Uterus (tissue), 4 donors: ENCODE data around the gene EEFSEC. TPM values are rescaled to one million over a fixed set of nuclear protein-coding genes. Genes with fewer than 3 reads are reported as not detected.

Experiments
- DNase-seq, 2 donors: peaks; one replicate each; pipeline ENCODE4 v3.0.0-alpha.2; 2019 to 2020
- H3K27ac ChIP-seq, 2 donors: fragments of 200-600 bp; sonication (generic); 1 replicate in 1 of 2; 2 replicates in 1 of 2; pipeline ENCODE4 v1.5.1; 2016 to 2018
- H3K27me3 ChIP-seq, 2 donors: fragments of 200-600 bp; sonication (generic); one replicate each; pipeline ENCODE4 v1.5.1; 2018 to 2019; ENCODE audit warnings: control low read depth in 1 of 2
- H3K36me3 ChIP-seq, 2 donors: fragments of 200-600 bp; sonication (generic); one replicate each; pipeline ENCODE4 v1.5.1; 2019; ENCODE audit warnings: control low read depth in 1 of 2
- H3K4me1 ChIP-seq, 2 donors: fragments of 200-600 bp; sonication (generic); one replicate each; pipeline ENCODE4 v1.5.1; 2018 to 2019; ENCODE audit warnings: control low read depth in 1 of 2
- H3K4me3 ChIP-seq, 2 donors: fragments of 200-600 bp; sonication (generic); 1 replicate in 1 of 2; 2 replicates in 1 of 2; pipeline ENCODE4 v1.5.1; 2018 to 2019; ENCODE audit warnings: mild to moderate bottlenecking in 1 of 2
- H3K9me3 ChIP-seq, 2 donors: fragments of 200-600 bp; sonication (generic); one replicate each; pipeline ENCODE4 v1.5.1; 2019; ENCODE audit warnings: control low read depth in 1 of 2
- CTCF ChIP-seq, 4 experiments: fragments of 200-600 bp in 2 of 4; fragments of 450-650 bp in 2 of 4; sonication (generic) in 2 of 4; IDR thresholded peaks; one replicate each; pipeline ENCODE4 v1.5.1; 2016 to 2019; ENCODE audit warnings: antibody characterized with exemption in 4 of 4, mild to moderate bottlenecking in 2 of 4, moderate library complexity in 1 of 4
- POLR2A ChIP-seq, 2 donors: fragments of 450-650 bp; IDR thresholded peaks; one replicate each; pipeline ENCODE4 v1.6.1; 2016; ENCODE audit warnings: antibody characterized with exemption in 2 of 2, mild to moderate bottlenecking in 1 of 2, moderate library complexity in 1 of 2
- intact Hi-C: fragments of 100-400 bp; cut with DNase I; formaldehyde crosslinking; loops from one replicate; pipeline ENCODE4 v1.15.1; 2023; ENCODE audit warnings: low total_unique reads
- total RNA-seq, 4 donors: library from RNA; depleted of rRNA in 3 of 4; stranded (reverse); fragments of >200 nt in 3 of 4; gene quantifications; one replicate each; pipeline versions ENCODE4 v1.1.0 to v1.2.4, GENCODE V29; 2014 to 2023
- donor health status: DM: yes; HTN: yes; CAD: no.

The EEFSEC gene
- total RNA-seq, 4 donors from 2014 or later, result 2.9 to 20.0 (median 12.5) TPM

GRCh38 chr3:128263118-128263517, 109.8 kb downstream of the EEFSEC start:
- DNase-seq, result no peak
- no peak overlapping the region for H3K4me3 ChIP-seq
- H3K36me3 ChIP-seq, result no peaks in the 10 kb centered on the region
- peaks cover 0 to 5% of the 10 kb centered on the region in 2 donors for H3K4me1 ChIP-seq
- H3K9me3 ChIP-seq, result peaks cover 0 to 16% of the 10 kb centered on the region in 2 donors
- no peak for TF ChIP-seq POLR2A (IDR thresholded peaks at IDR 0.05)
- TF ChIP-seq CTCF (IDR thresholded peaks at IDR 0.05), result no peak
- peak overlapping the region; percentile 64 to 73 for H3K27ac ChIP-seq
- H3K27me3 ChIP-seq, result no peaks in the 10 kb centered on the region
- intact Hi-C loops, result no loop called here

- Histone ChIP-seq H3K27me3 (no peaks in the 10 kb centered on the region), H3K4me3 (no peak overlapping the region), H3K4me1 (peaks cover 0 to 5% of the 10 kb centered on the region in 2 donors), H3K36me3 (no peaks in the 10 kb centered on the region), H3K27ac (peak overlapping the region; percentile 64 to 73), H3K9me3 (peaks cover 0 to 16% of the 10 kb centered on the region in 2 donors)
- intact Hi-C loops, result no loop called here
- peak in 1 of 2 donors; percentile 62 for DNase-seq
- TF ChIP-seq CTCF (IDR thresholded peaks at IDR 0.05) (no peak), POLR2A (IDR thresholded peaks at IDR 0.05) (no peak)
These were observed 110.7 kb downstream of the EEFSEC start for GRCh38 chr3:128263946-128264345.

GRCh38 chr3:128266453-128266852, 113.2 kb downstream of the EEFSEC start:
- no peaks in the 10 kb centered on the region for H3K27me3 ChIP-seq
- H3K36me3 ChIP-seq, result no peaks in the 10 kb centered on the region
- intact Hi-C loops, result no loop called here
- DNase-seq, result no peak
- TF ChIP-seq POLR2A (IDR thresholded peaks at IDR 0.05) (no peak), CTCF (IDR thresholded peaks at IDR 0.05) (no peak)
- no peak overlapping the region for H3K27ac ChIP-seq
- no peaks in the 10 kb centered on the region for H3K9me3 ChIP-seq
- peaks cover 0 to 5% of the 10 kb centered on the region in 2 donors for H3K4me1 ChIP-seq
- H3K4me3 ChIP-seq, result no peak overlapping the region

- H3K4me1 ChIP-seq, result peaks cover 0 to 5% of the 10 kb centered on the region in 2 donors
- TF ChIP-seq POLR2A (IDR thresholded peaks at IDR 0.05) (no peak), CTCF (IDR thresholded peaks at IDR 0.05) (no peak)
- no peak for DNase-seq
- no peak overlapping the region for H3K27ac ChIP-seq
- no peaks in the 10 kb centered on the region for H3K36me3 ChIP-seq
- H3K4me3 ChIP-seq, result no peak overlapping the region
- no peaks in the 10 kb centered on the region for H3K9me3 ChIP-seq
- intact Hi-C loops, result no loop called here
- H3K27me3 ChIP-seq, result no peaks in the 10 kb centered on the region
These were observed 114.3 kb downstream of the EEFSEC start for GRCh38 chr3:128267541-128267940.

- Histone ChIP-seq H3K4me1 (peaks cover 0 to under 1% of the 10 kb centered on the region in 2 donors), H3K9me3 (no peaks in the 10 kb centered on the region), H3K27me3 (no peaks in the 10 kb centered on the region), H3K4me3 (no peak overlapping the region), H3K27ac (no peak overlapping the region), H3K36me3 (no peaks in the 10 kb centered on the region)
- TF ChIP-seq CTCF (IDR thresholded peaks at IDR 0.05) (no peak), POLR2A (IDR thresholded peaks at IDR 0.05) (no peak)
- intact Hi-C loops, result no loop called here
- DNase-seq, result no peak
These were observed 115.9 kb downstream of the EEFSEC start for GRCh38 chr3:128269006-128269775.
